Thoracic aorta (tissue), 2 donors: ENCODE results near the gene ITPRIPL1. TPM values are rescaled to one million over a fixed set of nuclear protein-coding genes. Genes with fewer than 3 reads are reported as not detected.
A peak's percentile ranks its signal among the peaks of the same experiment; 100 is the strongest.

Experiments used
- ATAC-seq: fragments of 150-250 bp; one replicate; pipeline ENCODE4 v1.8.0; 2017; ENCODE audit warnings: low read depth; ENCODE audit not compliant: insufficient number of reproducible peaks, low FRiP score
- DNase-seq: peaks from one replicate; pipeline ENCODE4 v3.0.0-alpha.2; 2020; ENCODE audit warnings: low spot score
- H3K27ac ChIP-seq, 2 donors: fragments of 200-600 bp; sonication (generic); 1 replicate in 1 of 2; 2 replicates in 1 of 2; pipeline ENCODE4 v1.5.1; 2016; ENCODE audit warnings: mild to moderate bottlenecking in 2 of 2, moderate library complexity in 2 of 2
- H3K27me3 ChIP-seq: fragments of 200-600 bp; sonication (generic); replicated peaks from 2 replicates; pipeline ENCODE4 v1.6.0; 2016; ENCODE audit warnings: mild to moderate bottlenecking; ENCODE audit not compliant: insufficient read depth
- H3K36me3 ChIP-seq: fragments of 200-600 bp; sonication (generic); one replicate; pipeline ENCODE4 v1.5.1; 2016
- H3K4me1 ChIP-seq, 2 donors: fragments of 200-600 bp; sonication (generic); 1 replicate in 1 of 2; 2 replicates in 1 of 2; pipeline versions ENCODE4 v1.5.1 to v1.6.0; 2016; ENCODE audit warnings: low read depth in 2 of 2, mild to moderate bottlenecking in 1 of 2; ENCODE audit not compliant: control insufficient read depth in 1 of 2
- H3K4me3 ChIP-seq: fragments of 200-600 bp; sonication (generic); 2 replicates; pipeline ENCODE4 v1.5.1; 2016; ENCODE audit warnings: mild to moderate bottlenecking
- H3K9me3 ChIP-seq: fragments of 200-600 bp; sonication (generic); 2 replicates; pipeline ENCODE4 v1.5.1; 2016
- total RNA-seq, 2 donors: library from RNA; depleted of rRNA; stranded (reverse); fragments of >200 nt; gene quantifications; one replicate each; pipeline versions ENCODE4 v1.1.0 to v1.2.3, GENCODE V29; 2016
- TF ChIP-seq, protein P1 (sequence below): fragments of 200-600 bp; sonication (generic); IDR thresholded peaks from one replicate; pipeline ENCODE4 v1.5.1; 2019; ENCODE audit warnings: antibody characterized with exemption

The ITPRIPL1 gene
- total RNA-seq, 2 donors from 2014 or later: 0.63 to 1.6 TPM

DNA sequence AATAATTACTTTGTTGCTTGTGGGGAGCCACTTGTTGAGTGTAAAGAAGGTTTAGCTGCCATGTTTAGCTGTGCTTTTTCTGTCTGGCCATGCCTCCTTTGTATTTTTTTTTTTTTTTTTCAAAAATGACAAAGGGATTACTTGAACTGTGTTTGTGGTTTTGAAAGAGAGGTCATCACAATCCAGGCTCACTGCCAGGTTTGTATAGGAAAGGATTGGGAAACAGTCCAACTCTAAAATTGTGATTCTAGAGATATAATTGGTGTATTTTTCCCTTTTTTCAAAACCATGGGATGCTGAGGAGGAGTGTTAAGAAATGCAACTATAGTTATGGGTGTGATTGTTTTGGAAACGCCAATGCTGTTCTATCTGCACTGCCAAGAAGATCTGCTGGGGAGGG lies 4.3 kb downstream of the ITPRIPL1 start:
- Histone ChIP-seq H3K4me1 (peaks cover 0 to 23% of the 10 kb centered on the region in 2 donors), H3K36me3 (no peaks in the 10 kb centered on the region), H3K9me3 (no peaks in the 10 kb centered on the region), H3K27ac (no peak overlapping the region), H3K27me3 (no peaks in the 10 kb centered on the region), H3K4me3 (no peak overlapping the region)
- no peak for DNase-seq
- TF ChIP-seq, protein P1, sequence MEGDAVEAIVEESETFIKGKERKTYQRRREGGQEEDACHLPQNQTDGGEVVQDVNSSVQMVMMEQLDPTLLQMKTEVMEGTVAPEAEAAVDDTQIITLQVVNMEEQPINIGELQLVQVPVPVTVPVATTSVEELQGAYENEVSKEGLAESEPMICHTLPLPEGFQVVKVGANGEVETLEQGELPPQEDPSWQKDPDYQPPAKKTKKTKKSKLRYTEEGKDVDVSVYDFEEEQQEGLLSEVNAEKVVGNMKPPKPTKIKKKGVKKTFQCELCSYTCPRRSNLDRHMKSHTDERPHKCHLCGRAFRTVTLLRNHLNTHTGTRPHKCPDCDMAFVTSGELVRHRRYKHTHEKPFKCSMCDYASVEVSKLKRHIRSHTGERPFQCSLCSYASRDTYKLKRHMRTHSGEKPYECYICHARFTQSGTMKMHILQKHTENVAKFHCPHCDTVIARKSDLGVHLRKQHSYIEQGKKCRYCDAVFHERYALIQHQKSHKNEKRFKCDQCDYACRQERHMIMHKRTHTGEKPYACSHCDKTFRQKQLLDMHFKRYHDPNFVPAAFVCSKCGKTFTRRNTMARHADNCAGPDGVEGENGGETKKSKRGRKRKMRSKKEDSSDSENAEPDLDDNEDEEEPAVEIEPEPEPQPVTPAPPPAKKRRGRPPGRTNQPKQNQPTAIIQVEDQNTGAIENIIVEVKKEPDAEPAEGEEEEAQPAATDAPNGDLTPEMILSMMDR: no peak
- ATAC-seq: no peak

DNA sequence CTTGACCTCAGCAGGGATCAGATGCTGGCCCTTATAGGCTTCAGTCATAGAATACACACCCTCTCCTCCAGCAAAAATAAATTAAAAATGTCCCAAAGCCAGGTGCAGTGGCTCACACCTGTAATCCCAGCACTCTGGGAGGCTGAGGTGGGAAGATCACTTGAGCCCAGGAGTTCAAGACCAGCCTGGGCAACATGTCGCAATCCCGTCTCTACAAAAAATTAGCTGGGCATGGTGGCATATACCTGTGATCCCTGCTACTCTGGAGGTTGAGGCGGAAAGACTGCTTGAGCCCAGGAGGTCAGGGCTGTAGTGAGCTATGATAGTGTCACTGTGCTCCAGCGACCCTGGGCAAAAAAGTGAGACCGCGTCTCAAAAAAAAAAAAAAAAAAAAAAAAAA lies 4.8 kb downstream of the ITPRIPL1 start:
- Histone ChIP-seq H3K27me3 (no peaks in the 10 kb centered on the region), H3K27ac (no peak overlapping the region), H3K9me3 (no peaks in the 10 kb centered on the region), H3K4me1 (peaks cover 0 to 24% of the 10 kb centered on the region in 2 donors), H3K36me3 (no peaks in the 10 kb centered on the region), H3K4me3 (no peak overlapping the region)
- DNase-seq (no peak), ATAC-seq (no peak)
- TF ChIP-seq, protein P1: no peak

DNA sequence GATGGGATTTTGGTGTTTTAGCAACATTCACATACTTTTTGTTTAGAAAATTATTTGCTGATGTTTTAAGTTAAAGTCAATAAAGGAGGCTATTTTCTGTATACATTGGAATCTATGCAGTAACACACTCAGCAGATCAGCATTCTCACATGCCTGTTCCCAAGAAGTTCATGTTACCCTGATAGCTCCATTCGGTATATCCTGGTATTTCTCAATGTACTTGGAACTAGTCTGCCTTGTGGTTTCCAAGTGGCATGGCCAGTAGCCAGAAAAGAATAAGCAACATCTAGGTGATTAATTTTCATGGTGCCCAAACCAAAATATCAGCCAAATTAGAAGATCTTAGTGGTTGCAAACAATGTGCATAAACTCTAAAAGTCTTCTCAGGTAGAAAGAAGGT lies 5.3 kb downstream of the ITPRIPL1 start:
- Histone ChIP-seq H3K27me3 (no peaks in the 10 kb centered on the region), H3K27ac (no peak overlapping the region), H3K9me3 (no peaks in the 10 kb centered on the region), H3K36me3 (no peaks in the 10 kb centered on the region), H3K4me1 (peaks cover 0 to 22% of the 10 kb centered on the region in 2 donors), H3K4me3 (no peak overlapping the region)
- no peak for DNase-seq
- TF ChIP-seq, protein P1: no peak
- no peak for ATAC-seq

DNA sequence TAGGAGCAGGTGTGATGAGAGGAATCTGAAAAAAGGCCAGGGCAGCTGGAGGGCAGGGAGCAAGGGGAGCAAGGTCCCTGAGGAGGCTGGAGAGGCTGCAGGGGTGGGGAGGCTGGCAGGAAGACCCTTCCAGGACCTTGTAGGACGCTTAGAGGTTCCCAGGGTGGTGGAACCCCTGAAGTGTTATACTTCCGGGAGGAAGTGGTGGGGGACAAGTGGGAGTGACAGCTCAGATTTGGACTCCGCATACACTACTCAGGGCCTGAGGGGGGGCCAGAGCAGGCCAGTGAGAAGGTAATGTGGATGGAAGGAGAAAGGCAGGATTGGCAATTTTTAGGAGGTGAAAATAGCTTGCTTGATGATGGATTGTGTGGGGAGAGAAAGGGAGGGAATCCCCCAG lies 8.6 kb downstream of the ITPRIPL1 start:
- Histone ChIP-seq H3K27me3 (no peaks in the 10 kb centered on the region), H3K9me3 (no peaks in the 10 kb centered on the region), H3K4me1 (peaks cover 3 to 13% of the 10 kb centered on the region in 2 donors), H3K27ac (no peak overlapping the region), H3K4me3 (no peak overlapping the region), H3K36me3 (no peaks in the 10 kb centered on the region)
- ATAC-seq (no peak), DNase-seq (no peak)
- TF ChIP-seq, protein P1: no peak

DNA sequence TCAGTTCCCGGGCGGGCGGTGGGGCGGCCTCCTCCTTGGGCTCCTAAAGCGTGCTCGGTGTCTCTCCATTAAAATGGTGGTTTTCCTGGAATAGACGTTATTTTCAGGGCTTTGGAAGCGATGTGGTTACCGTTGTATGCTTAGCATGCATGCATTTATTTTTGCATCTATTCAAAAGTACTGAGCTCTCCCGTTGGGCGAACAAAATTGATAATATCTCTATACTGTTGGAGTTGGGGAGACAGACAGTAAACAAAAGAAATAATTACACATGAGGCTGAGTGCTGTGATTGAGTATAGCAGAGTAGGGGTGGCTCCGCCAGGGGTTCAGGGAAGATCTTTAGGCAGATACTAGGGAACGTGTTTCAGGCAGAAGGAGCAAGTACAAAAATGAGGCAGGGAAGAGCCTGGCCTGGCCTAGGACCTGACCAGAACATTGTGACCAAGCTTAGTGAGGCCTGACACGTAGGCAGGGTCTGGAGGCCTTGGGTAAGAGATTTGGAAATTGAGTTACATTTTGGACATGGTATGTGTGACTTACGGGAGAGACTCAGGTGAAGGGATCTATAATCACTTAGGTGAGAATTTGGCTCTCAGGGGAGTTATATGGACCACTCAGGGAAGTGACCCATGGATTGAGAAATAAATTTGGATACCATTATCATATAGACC lies 11.1 kb downstream of the ITPRIPL1 start:
- no peaks in the 10 kb centered on the region for H3K27me3 ChIP-seq
- TF ChIP-seq, protein P1: no peak
- no peak for DNase-seq
- no peaks in the 10 kb centered on the region for H3K9me3 ChIP-seq
- peaks cover 3 to 8% of the 10 kb centered on the region in 2 donors for H3K4me1 ChIP-seq
- no peaks in the 10 kb centered on the region for H3K36me3 ChIP-seq
- ATAC-seq: no peak
- H3K4me3 ChIP-seq: peak overlapping the region; percentile 88
- H3K27ac ChIP-seq: no peak overlapping the region
